Natural killer cell (primary cell): ENCODE measurements around the gene LCE4A. TPM values are rescaled to one million over a fixed set of nuclear protein-coding genes. Genes with fewer than 3 reads are reported as not detected.

ENCODE experiments used
- ATAC-seq, 3 donors: fragments of 150-1000 bp in 2 of 3; fragments of 200-7000 bp in 1 of 3; cut with Tn5 transposase; 1 replicate in 1 of 3; 2 replicates in 2 of 3; pipeline ENCODE4 v1.10.0; 2021; ENCODE audit warnings: mild to moderate bottlenecking in 2 of 3, moderate library complexity in 2 of 3
- DNase-seq, 2 donors: peaks; one replicate each; pipeline versions ENCODE4 v3.0.0 to v3.0.0-alpha.2; 2013 to 2021; ENCODE audit warnings: mixed read lengths in 1 of 2
- H3K27ac ChIP-seq: one replicate; pipeline ENCODE4 v1.5.1; 2013; ENCODE audit warnings: mild to moderate bottlenecking, low read length
- H3K27me3 ChIP-seq: one replicate; pipeline ENCODE4 v1.6.1; 2013; ENCODE audit warnings: low read length; ENCODE audit not compliant: control insufficient read depth, insufficient read depth
- H3K36me3 ChIP-seq: one replicate; pipeline ENCODE4 v1.6.1; 2013; ENCODE audit warnings: low read length; ENCODE audit not compliant: control insufficient read depth, insufficient read depth
- H3K4me1 ChIP-seq: one replicate; pipeline ENCODE4 v1.6.1; 2013; ENCODE audit warnings: low read length; ENCODE audit not compliant: control insufficient read depth, insufficient read depth
- H3K4me3 ChIP-seq: one replicate; pipeline ENCODE4 v1.5.1; 2013; ENCODE audit warnings: low read length
- H3K9me3 ChIP-seq: one replicate; pipeline ENCODE4 v1.6.1; 2013; ENCODE audit warnings: low read length; ENCODE audit not compliant: control insufficient read depth, insufficient read depth
- H3K27ac Mint-ChIP-seq, 2 donors: one replicate each; pipeline ENCODE4 v1.8.0; 2022; ENCODE audit warnings: mild to moderate bottlenecking in 2 of 2, mixed read lengths in 2 of 2, moderate library complexity in 1 of 2
- H3K27me3 Mint-ChIP-seq, 2 donors: one replicate each; pipeline ENCODE4 v1.8.0; 2022; ENCODE audit warnings: low read depth in 2 of 2, mixed read lengths in 2 of 2
- H3K36me3 Mint-ChIP-seq: one replicate; pipeline ENCODE4 v1.8.0; 2022; ENCODE audit warnings: mixed read lengths
- H3K4me1 Mint-ChIP-seq, 2 donors: one replicate each; pipeline ENCODE4 v1.8.0; 2022; ENCODE audit warnings: mixed read lengths in 2 of 2
- H3K4me3 Mint-ChIP-seq: one replicate; pipeline ENCODE4 v1.8.0; 2022; ENCODE audit warnings: mild to moderate bottlenecking, moderate library complexity, mixed read lengths
- H3K9me3 Mint-ChIP-seq, 2 donors: one replicate each; pipeline ENCODE4 v1.8.0; 2022; ENCODE audit warnings: mixed read lengths in 2 of 2
- CTCF ChIP-seq: fragments of 200-600 bp; IDR thresholded peaks from one replicate; pipeline ENCODE4 v1.8.0; 2022; ENCODE audit warnings: antibody characterized with exemption
- WGBS: methylation state at CpG from one replicate; pipeline ENCODE4 v1.1.7; 2013; ENCODE audit warnings: missing lambda C conversion rate; ENCODE audit not compliant: insufficient coverage; 5-methylcytosine and 5-hydroxymethylcytosine counted together
- intact Hi-C: fragments of 100-400 bp; cut with micrococcal nuclease; formaldehyde crosslinking; loops from one replicate; pipeline ENCODE4 v1.14.2; 2022
- total RNA-seq, 4 donors: library from RNA; stranded (reverse); fragments of 120-200 nt in 1 of 4; gene quantifications; one replicate each; pipeline versions ENCODE4 v1.2.3 to v1.2.4, GENCODE V29; 2013 to 2022

LCE4A gene
- total RNA-seq, 3 donors from 2014 or later (not counting 1 experiment from before 2014, with no cell fraction given): not detected

GRCh38 chr1:152735648-152736047 lies 27.7 kb downstream of the LCE4A start:
- Histone ChIP-seq H3K36me3 (no peaks in the 10 kb centered on the region), H3K9me3 (no peaks in the 10 kb centered on the region), H3K4me3 (no peak overlapping the region), H3K4me1 (no peaks in the 10 kb centered on the region), H3K27ac (no peak overlapping the region), H3K27me3 (no peaks in the 10 kb centered on the region)
- Mint-ChIP-seq H3K27ac (no peak overlapping the region), H3K27me3 (peaks cover 24 to 48% of the 10 kb centered on the region in 2 donors), H3K4me3 (no peak overlapping the region), H3K4me1 (no peaks in the 10 kb centered on the region), H3K9me3 (no peaks in the 10 kb centered on the region), H3K36me3 (no peaks in the 10 kb centered on the region)
- ATAC-seq (no peak), DNase-seq (no peak)
- no peak for TF ChIP-seq CTCF
- 27% methylated on average over 1 of the region's 1 CpG for WGBS
- intact Hi-C loops: no loop called here

GRCh38 chr1:152737997-152738396 lies 30.0 kb downstream of the LCE4A start:
- no peak overlapping the region for H3K4me3 ChIP-seq
- intact Hi-C loops: no loop called here
- H3K27me3 ChIP-seq: no peaks in the 10 kb centered on the region
- 88% methylated on average over 4 of the region's 5 CpGs for WGBS
- H3K9me3 ChIP-seq: no peaks in the 10 kb centered on the region
- Mint-ChIP-seq H3K27me3 (peaks cover 29 to 62% of the 10 kb centered on the region in 2 donors), H3K9me3 (no peaks in the 10 kb centered on the region), H3K4me1 (no peaks in the 10 kb centered on the region), H3K27ac (no peak overlapping the region), H3K36me3 (no peaks in the 10 kb centered on the region), H3K4me3 (no peak overlapping the region)
- no peak for TF ChIP-seq CTCF
- no peak for ATAC-seq
- no peaks in the 10 kb centered on the region for H3K4me1 ChIP-seq
- H3K36me3 ChIP-seq: no peaks in the 10 kb centered on the region
- no peak for DNase-seq
- no peak overlapping the region for H3K27ac ChIP-seq

- Histone ChIP-seq H3K4me1 (no peaks in the 10 kb centered on the region), H3K27ac (no peak overlapping the region), H3K27me3 (no peaks in the 10 kb centered on the region), H3K4me3 (no peak overlapping the region), H3K36me3 (no peaks in the 10 kb centered on the region), H3K9me3 (no peaks in the 10 kb centered on the region)
- H3K36me3 Mint-ChIP-seq: no peaks in the 10 kb centered on the region
- H3K9me3 Mint-ChIP-seq: peaks cover 0 to 2% of the 10 kb centered on the region in 2 donors
- intact Hi-C loops: no loop called here
- H3K27ac Mint-ChIP-seq: no peak overlapping the region
- no peak overlapping the region for H3K4me3 Mint-ChIP-seq
- 82% methylated on average over 3 of the region's 3 CpGs for WGBS
- H3K4me1 Mint-ChIP-seq: no peaks in the 10 kb centered on the region
- TF ChIP-seq CTCF: no peak
- ATAC-seq: no peak
- no peak for DNase-seq
- peaks cover 31 to 63% of the 10 kb centered on the region in 2 donors for H3K27me3 Mint-ChIP-seq
These were observed 31.9 kb downstream of the LCE4A start for GRCh38 chr1:152739841-152740240.

GRCh38 chr1:152741656-152742055 lies 33.7 kb downstream of the LCE4A start:
- H3K4me1 Mint-ChIP-seq: no peaks in the 10 kb centered on the region
- no peak overlapping the region for H3K4me3 ChIP-seq
- no peaks in the 10 kb centered on the region for H3K27me3 ChIP-seq
- TF ChIP-seq CTCF: no peak
- ATAC-seq: no peak
- H3K27ac ChIP-seq: no peak overlapping the region
- H3K4me1 ChIP-seq: no peaks in the 10 kb centered on the region
- no peaks in the 10 kb centered on the region for H3K36me3 Mint-ChIP-seq
- no peak for DNase-seq
- peaks cover 0 to 4% of the 10 kb centered on the region in 2 donors for H3K9me3 Mint-ChIP-seq
- H3K9me3 ChIP-seq: no peaks in the 10 kb centered on the region
- H3K36me3 ChIP-seq: no peaks in the 10 kb centered on the region
- intact Hi-C loops: no loop called here
- H3K4me3 Mint-ChIP-seq: no peak overlapping the region
- peaks cover 34 to 66% of the 10 kb centered on the region in 2 donors for H3K27me3 Mint-ChIP-seq
- no peak overlapping the region for H3K27ac Mint-ChIP-seq
